HG03439 (cell line): ENCODE data around the gene FMN2.
"Not testable (repeated sequence)": the region's sequence is repeated elsewhere in the genome, so short reads cannot be mapped to it uniquely, and the experiment has no call there.

Experiments
- ATAC-seq: cut with Tn5 transposase; IDR thresholded peaks from one replicate; pipeline ENCODE4 v1.9.1; 2021; ENCODE audit warnings: mild to moderate bottlenecking, moderate library complexity; ENCODE audit not compliant: unreplicated experiment

FMN2 gene

DNA sequence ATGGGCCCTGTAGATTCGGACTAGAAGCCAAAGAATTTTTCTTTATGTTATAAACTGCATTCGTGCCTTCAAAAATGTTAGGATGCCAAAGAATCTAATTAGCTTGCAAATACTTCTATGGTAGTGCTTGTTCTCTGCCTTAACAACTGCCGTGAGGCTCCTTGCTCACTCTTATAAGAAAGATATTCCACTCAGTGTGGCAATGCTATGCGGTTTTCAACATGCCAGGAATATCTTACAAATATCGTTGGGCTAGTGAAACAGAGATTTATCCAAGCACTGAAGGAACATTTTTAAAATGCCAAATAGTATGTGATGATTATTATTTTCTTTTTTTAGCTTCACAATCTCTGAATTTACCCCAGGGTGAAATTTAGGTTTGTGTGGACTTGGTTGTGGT is 322.0 kb downstream of the FMN2 start:
- ATAC-seq: no peak

DNA sequence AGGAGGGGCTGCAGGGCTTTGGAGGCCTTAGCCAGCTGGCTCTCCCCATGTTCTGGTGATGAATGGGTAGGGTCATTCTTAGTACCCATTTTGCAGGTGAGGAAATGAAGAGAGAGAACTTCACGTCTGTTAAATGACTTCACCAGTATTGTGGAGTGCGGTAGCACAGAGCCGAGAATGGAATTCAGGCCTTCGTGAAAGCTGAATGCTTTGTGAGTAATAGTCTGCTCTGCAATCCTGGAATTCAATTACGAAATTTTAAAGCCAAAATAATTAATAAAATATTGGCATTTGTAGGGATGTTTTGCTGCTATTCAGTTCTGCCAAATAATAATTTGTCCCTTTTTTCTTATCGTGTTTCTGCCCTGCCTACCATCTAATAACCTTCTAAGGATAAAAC is 322.6 kb downstream of the FMN2 start:
- ATAC-seq: no peak

DNA sequence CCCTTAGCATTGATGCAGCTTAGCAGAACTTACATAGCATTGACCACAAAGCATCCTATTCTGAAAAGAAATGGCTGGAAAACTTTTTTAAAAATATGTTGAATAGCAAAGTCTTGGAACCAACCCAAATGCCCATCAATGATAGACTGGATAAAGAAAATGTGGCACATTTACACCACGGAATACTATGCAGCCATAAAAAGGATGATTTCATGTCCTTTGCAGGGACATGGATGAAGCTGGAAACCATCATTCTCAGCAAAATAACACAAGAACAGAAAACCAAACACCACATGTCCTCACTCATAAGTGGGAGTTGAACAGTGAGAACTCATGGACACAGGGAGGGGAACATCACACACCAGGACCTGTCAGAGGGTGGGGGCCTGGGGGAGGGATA is 323.3 kb downstream of the FMN2 start:
- not testable (repeated sequence) for ATAC-seq

DNA sequence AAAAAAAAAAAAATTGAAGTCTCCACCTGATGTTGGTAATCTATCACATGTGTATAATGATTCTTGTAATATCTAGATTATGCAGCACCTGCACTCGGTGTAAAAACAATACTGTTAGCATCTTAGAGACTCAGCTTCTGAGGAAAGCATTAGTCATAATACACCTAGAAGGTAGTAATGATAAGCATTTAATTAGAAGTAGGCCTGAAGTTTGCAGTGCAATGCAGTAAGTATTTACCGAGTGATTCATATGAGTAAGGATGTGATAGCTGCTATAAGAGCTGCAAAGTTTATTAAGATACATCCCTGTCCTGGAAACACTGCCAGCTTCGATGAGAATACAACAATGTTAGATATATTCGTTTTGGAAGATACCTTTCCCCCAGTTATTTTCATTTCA is 323.8 kb downstream of the FMN2 start:
- ATAC-seq: no peak

DNA sequence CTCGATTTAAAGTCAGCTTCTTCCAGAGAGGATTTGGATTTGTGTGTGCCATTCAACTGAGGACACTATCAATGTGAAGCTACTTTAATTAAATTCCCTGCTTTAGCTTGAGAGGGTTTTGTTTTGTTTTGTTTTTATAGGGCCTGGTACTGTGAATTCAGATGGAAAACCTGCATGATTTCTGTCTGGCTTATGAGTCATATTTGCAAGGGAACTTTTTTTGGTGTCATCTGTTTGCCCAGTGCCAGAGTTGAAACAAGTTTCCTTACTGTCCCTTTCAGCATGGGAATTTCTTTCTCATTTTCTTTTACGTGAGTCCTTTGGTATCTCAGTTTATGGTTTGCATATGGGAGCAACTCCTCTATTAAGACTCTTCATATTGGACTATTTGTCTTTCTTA is 325.6 kb downstream of the FMN2 start:
- ATAC-seq: no peak

DNA sequence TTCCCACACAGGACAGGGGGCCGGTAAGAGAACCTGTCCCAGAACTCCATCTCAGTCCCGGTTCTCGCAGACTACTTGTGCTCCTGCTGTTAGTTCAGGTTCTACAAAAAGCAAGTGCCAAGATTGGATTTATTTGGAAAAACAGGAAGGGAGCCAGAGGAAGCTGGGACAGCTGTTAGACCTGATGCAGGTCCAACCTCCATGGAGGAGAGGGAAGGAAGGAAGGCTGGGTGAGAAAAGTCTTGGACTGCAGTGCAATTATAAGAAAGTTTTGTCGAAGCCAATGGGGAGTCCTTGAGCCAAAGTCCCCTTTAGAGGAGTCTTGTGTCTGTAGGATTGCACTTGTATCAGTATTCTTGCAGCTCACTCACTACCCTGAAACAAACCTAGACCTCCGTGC is 329.1 kb downstream of the FMN2 start:
- ATAC-seq: no peak

DNA sequence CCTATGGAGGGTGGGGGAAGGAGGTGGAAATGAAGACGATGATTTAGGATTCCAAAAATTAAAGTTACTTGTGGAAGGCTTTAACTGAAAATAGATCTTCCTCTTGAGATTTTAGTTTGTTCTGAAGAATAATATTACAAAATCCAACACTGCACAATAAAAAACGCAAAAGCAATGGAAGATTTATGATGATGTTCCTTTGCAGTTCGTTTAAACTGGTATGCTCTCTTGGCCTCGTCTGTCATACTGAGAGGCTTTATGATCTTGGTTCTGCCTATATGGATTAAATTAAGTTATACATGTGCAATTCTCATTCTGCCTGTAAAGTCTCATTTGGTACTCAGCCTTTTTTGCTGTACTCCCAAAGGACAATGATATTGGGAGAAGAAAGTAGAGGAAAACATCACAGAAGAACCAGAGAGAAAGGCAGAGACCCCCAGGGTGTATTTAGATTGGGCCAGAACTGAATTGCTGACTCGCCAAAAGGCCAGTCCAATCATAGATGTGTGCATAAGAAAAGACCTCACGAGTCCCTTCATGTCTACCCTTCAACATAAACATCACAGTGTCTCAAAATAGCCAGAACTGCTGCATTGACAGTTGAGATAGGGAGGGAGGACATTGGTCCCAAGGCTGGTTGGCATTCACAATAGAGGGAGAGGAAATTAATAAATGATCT is 331.7 kb downstream of the FMN2 start:
- ATAC-seq: no peak

DNA sequence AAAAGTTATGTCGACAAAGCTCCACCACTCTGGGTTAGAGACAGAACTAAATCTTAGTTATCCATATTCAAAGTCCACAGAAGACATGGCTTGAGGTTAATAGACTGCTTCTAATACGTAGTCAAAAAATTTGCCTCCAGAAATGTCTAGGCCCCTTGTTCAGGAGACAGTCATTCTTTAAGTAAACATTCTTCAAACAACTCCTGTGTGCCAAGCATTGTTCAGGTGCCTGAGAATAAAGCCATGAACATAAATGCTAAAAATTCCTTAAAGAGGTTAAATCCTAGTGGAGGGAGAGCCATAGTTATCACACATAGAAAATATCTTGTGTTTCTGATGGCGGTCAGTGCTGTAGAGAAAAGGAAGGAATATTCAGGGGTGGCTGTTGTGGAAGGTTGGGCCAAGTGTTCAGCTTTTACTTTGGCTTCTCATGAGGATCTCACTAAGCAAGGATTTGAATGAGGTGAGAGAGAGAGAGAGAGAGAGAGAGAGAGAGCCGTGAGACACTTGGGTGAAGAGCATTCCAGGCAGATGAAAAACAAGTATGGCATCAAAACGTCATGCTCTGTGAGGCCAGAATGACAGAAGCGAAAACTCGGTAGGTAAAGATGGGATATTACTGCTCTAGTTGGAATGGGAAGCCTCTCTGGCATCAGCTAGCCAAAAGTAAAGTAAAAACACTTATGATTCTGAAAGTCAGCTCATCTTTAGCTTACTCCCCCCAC is 333.2 kb downstream of the FMN2 start:
- no peak for ATAC-seq

DNA sequence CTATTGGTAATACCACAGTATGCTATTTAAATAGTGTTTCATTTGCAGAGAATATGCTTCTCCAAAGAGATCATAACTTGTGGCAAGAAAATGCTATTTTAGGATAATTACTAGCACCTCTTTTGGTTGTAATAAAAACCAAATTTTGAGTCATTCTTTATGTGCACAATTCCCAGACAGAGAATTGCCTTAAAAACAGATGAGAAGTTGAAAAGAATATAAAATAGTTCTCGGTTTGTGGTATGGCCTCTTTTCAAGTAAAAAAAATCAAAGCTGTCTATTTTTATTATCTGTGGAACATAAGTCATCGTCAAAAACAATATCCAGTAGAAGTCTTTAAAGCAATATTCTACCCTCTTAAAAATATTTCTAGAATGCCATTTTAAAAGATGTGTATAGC is 334.4 kb downstream of the FMN2 start:
- no peak for ATAC-seq

DNA sequence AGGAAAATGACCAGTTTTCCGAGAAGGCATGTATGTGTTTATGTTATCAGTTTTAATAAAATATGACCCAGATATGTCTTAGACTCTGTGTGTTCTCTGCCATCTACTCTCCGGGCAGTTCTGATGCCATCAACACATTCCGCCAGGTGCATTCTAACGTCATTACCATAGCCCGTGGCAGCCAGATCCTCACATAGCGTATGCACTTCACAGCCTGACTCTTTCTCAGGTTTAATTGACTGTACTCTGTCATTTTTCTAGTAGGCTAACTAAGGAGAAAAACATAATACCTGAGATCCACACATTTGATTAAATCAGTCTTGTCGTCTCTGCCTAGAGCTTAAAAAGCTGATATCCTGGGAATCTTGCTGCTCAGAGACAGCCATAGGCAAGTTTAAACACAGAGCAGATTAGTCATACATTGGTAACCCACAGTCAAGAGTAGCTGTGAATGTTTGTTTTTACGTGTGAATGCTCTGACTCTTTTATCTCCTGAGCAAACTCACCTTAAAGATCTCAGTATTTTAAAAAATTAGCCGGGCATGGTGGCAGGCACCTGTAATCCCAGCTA is 344.4 kb downstream of the FMN2 start:
- no peak for ATAC-seq

DNA sequence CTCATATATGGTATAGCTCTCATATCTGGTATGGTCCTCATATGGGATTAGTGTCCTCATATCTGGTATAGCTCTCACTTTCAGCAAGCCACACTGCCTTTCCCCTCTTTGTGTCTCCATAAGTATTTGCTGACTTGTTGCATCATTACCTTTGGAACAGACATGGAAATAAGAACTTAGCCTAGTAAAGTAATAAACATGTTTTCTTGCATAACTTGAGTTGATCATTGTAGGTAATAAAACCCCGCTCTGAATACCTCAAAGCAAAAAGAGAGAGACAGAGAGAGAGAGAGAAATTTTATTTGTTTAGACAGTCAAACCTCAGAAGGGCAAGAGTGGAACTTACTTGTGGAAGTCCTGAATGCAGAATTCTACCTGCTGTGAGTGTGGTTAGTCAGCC is 350.0 kb downstream of the FMN2 start:
- no peak for ATAC-seq

DNA sequence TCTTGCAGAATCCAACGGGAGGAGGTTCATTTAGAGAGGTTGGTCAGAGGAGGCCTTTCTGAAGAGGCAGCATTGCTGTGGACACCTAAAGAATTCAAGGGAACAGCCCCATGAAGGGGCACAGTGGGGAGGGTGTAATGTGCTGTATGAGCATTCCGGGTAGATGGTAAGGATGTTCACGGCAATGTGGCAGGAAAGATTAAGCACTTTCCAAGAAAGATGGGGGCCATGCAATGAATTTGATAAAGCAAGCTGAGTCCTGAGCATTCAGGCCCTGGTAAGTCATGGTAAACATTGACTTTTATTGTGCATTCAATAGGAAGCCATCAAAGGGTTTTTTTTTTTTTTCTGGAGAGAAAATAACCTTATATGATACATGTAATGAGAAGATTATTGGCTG is 353.7 kb downstream of the FMN2 start:
- ATAC-seq: no peak

DNA sequence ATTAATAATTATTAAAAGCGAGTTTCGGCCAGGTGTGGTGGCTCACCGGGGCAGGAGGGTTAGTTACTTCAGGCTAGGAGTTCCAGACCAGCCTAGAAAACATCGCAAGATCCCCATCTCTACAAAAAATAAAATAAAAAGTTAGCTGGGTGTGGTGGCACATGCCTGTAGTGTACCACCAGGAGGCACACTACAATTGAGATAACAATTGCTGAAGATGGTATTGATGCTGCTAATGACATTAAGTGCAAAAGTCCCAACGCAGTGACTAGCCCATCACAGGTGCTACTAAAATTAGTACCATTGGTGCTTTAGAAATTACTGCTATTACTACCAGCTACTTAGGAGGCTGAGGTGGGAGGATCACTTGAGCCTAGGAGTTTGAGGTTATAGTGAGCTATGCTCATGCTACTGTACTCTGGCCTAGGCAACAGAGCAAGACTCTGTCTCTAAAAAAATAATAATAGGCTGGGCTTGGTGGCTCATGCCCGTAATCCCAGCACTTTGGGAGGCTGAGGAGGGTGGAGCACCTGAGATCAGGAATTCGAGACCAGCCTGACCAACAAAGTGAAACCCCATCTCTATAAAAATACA is 363.6 kb downstream of the FMN2 start:
- no peak for ATAC-seq

DNA sequence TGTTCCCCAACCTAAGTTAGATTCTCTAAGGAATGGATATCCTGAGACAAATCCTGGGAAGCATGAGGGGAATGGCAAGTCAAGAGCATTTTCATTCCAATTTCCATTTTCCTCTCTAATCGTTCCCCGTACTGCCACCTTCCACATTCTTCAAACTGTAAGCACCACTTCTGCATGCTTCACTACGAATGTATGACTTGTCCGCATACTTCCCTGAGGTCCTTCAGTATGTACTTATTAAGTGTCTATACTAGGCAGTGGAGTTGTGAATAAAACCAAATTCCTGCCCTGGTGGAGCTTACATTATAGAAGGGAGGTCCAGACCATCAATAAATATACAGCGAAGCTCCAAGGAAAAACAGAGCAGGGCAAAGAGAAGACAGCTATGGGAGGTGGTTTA is 365.5 kb downstream of the FMN2 start:
- no peak for ATAC-seq

DNA sequence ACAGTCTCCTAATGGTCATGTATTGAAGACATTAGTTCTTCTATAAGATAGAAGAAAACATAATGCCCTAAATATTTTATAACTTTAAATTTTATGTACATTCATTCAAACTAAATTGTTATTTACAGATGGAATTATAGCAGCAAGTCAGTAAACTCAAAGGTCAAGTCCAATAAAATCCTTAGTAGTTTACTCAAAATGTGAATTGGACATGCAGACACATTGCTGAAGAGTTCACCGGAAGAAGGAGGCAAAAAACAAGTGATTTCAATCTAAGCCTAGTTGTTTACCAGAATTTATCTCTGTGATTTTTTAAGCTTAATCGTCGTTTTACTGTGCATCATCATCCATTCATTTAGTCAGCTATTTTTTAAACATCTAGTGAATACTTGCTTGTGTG is 370.6 kb downstream of the FMN2 start:
- ATAC-seq: no peak

DNA sequence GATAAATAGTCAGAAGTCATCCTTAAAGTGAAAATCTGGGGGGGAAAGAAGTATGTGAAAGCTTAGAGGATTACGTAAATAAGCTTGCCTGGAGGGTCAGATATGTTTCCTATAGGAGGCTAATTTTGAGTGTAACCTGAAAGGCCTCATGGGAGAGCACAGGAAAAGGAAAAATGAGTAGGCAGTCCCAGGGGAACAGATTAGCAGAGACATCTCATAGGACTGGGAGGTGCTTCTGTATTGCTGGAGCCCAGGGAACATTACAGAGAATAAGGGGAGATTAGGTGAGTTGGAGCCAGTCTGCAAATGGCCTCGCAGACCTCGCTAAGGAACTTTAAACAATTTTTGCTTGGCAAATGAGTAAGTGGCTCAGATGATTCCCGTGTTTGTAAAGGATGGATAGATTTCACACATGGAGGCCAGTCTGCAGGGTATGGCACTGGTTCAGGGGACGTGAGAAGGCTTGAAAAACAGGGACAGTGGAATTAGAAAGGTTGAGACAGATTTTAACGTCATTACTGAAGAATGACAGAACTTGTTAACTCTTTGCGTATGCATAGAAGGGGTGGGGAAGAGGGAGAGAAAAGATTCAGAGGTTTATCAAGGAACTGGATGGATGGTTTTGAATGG is 371.2 kb downstream of the FMN2 start:
- no peak for ATAC-seq

DNA sequence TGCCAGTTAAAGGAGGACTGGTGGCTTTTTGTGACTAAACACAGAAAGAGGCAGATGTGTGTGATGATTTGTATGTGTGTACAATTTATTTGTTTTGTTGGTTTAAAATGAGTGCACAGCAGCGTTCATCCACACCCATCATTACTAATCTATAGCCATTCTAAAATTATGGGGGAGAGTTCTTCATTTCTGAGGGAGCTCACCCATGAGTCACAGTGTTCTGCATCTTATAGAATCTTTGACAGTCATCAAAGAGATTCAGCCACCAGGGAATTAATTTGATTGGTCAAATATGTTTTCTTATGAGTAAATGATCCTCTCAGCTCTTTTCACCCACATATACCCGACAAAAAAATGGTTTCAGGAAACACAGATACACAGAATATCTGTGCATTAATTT is 372.4 kb downstream of the FMN2 start:
- no peak for ATAC-seq

DNA sequence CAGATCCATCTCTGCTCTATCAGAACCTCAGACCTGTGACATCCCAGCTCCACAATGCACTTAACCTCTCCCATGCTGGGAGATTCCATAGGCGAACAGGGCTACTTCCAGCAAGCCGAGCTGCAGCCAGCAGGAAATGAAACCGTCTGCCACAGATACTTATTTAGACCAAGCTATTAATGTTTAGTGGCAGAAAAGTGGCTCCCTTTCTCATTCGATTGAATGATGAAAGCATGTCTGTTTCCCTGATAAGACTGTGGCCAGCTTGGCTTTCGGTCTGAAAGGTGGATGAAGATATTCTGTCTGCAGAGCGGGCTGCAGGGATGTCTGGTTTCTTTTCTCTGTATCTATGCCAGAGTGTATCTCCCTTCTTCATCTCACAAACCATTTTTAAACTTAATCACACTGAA is 373.9 kb downstream of the FMN2 start:
- ATAC-seq: no peak

DNA sequence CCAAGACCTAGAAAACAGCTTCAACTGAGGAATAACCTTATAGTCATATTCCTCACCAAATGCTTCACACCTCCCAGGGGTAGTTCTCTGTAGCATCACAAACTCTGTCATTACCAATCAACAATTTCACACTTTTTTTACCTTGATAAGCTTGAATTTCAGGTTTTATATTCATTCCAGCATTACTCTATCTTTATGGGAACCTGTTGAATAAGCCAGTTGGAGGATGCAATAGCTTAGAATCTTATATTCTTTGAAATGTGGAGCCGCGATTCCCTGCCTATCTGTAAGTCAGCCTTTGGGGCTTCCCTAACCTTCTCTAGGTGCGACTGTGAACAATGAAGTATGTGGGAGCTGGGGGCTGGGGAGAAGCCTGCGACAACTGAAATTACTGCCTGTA is 374.8 kb downstream of the FMN2 start:
- ATAC-seq: no peak

DNA sequence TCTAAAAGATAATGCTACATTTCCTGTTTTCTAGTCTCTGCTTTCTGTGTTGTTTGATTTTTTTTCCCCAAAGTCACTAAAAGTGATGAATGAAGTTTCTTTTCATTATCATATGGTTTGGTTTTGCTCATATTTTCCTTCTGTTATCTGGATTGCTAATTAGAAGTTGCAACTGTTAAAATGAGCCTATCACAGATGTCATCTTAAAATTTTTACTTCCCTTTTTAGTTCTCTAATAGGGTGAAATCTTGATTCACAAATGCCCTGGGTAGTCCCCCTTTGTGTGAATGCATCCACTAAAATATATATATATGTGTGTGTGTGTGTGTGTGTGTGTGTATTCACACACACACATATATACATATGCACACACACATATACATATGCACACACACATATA is 376.2 kb downstream of the FMN2 start:
- ATAC-seq: no peak

DNA sequence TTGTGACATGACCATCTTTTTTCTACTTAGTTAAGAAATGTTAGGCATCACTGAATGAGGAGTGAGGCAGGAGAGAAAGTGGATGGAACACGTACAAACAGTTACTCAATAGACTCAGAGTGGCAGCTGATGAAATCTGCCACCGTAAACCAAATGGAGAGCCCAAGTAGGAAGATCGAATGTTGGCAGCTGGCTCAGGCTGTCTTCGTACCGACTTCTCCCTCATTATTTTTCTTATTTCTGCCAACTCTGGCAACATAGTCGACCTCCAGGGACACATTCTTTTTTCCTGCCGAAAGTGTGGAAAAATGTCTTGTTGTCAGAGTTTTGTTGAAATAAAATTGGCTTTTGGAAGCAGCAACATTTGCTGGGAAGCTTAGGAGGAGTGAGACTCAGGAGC is 377.0 kb downstream of the FMN2 start:
- ATAC-seq: no peak

DNA sequence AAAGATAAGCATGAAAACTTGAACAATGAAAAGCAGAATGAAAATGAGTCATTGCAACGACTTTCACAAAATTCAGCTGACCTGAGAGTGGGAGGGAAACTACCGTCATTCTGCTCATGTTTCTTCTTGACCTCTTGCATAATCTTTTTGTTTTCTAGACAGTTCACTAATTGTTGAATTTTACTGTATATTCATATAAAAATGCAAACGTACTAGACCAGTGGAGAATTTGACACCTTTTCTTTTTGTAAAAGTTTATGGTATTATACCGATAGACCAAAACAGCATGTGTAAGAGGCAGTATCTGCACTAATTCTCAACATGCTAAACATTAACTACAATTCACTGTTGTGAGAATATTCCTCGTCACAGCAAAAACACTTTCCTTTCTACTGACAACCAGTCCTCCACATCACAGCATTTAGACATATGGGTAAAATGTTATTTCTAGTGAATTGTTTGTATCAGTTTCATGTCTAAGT is 382.5 kb downstream of the FMN2 start:
- ATAC-seq: no peak
